ACC112 (cell line): ENCODE data around the gene DUSP2.

Experiments used
- H2AFZ ChIP-seq: fragments of 200-600 bp; sonication (generic); one replicate; pipeline ENCODE4 v1.6.0; 2017; ENCODE audit warnings: antibody characterized with exemption, low read length; ENCODE audit not compliant: unreplicated experiment
- H3K27ac ChIP-seq: fragments of 200-600 bp; sonication (generic); 2 replicates; pipeline ENCODE4 v1.5.1; 2014; ENCODE audit warnings: low read depth, mild to moderate bottlenecking, antibody characterized with exemption, low read length, moderate library complexity
- H3K27me3 ChIP-seq: fragments of 200-600 bp; sonication (generic); 2 replicates; pipeline ENCODE4 v1.6.1; 2014; ENCODE audit warnings: mild to moderate bottlenecking, antibody characterized with exemption, low read length, moderate library complexity, mixed read lengths; ENCODE audit not compliant: insufficient read depth
- H3K36me3 ChIP-seq: fragments of 200-600 bp; sonication (generic); 2 replicates; pipeline ENCODE4 v1.6.1; 2016; ENCODE audit warnings: mild to moderate bottlenecking, antibody characterized with exemption, low read length, moderate library complexity, mixed read lengths; ENCODE audit not compliant: insufficient read depth
- H3K4me1 ChIP-seq: fragments of 200-600 bp; sonication (generic); one replicate; pipeline ENCODE4 v1.6.1; 2016; ENCODE audit warnings: low read length, mixed read lengths; ENCODE audit not compliant: insufficient read depth, unreplicated experiment, control insufficient read depth
- H3K4me3 ChIP-seq: fragments of 200-600 bp; sonication (generic); 2 replicates; pipeline ENCODE4 v1.5.1; 2014; ENCODE audit warnings: mild to moderate bottlenecking, low read depth, low read length
- H3K79me2 ChIP-seq: fragments of 200-600 bp; sonication (generic); one replicate; pipeline ENCODE4 v1.6.0; 2016; ENCODE audit warnings: low read length; ENCODE audit not compliant: control insufficient read depth, unreplicated experiment, insufficient read depth

DUSP2 gene

GRCh38 chr2:96124406-96125265 lies 20.6 kb downstream of the DUSP2 start:
- H3K79me2 ChIP-seq = no peaks in the 10 kb centered on the region
- H3K27me3 ChIP-seq = peaks cover 54% of the 10 kb centered on the region
- no peaks in the 10 kb centered on the region for H3K36me3 ChIP-seq
- H3K4me1 ChIP-seq = peaks cover 7% of the 10 kb centered on the region
- no peak overlapping the region for H2AFZ ChIP-seq
- H3K4me3 ChIP-seq = no peak overlapping the region
- no peak overlapping the region for H3K27ac ChIP-seq

GRCh38 chr2:96123936-96124335 lies 21.3 kb downstream of the DUSP2 start:
- Histone ChIP-seq H3K79me2 (no peaks in the 10 kb centered on the region), H3K4me3 (no peak overlapping the region), H2AFZ (no peak overlapping the region), H3K27me3 (peaks cover 56% of the 10 kb centered on the region), H3K4me1 (peaks cover 7% of the 10 kb centered on the region), H3K27ac (no peak overlapping the region), H3K36me3 (no peaks in the 10 kb centered on the region)

- Histone ChIP-seq H3K27me3 (peaks cover 62% of the 10 kb centered on the region), H3K4me1 (peaks cover 7% of the 10 kb centered on the region), H3K27ac (no peak overlapping the region), H2AFZ (no peak overlapping the region), H3K79me2 (no peaks in the 10 kb centered on the region), H3K4me3 (no peak overlapping the region), H3K36me3 (no peaks in the 10 kb centered on the region)
Observed at GRCh38 chr2:96123290-96123689, 21.9 kb downstream of the DUSP2 start.

DNA sequence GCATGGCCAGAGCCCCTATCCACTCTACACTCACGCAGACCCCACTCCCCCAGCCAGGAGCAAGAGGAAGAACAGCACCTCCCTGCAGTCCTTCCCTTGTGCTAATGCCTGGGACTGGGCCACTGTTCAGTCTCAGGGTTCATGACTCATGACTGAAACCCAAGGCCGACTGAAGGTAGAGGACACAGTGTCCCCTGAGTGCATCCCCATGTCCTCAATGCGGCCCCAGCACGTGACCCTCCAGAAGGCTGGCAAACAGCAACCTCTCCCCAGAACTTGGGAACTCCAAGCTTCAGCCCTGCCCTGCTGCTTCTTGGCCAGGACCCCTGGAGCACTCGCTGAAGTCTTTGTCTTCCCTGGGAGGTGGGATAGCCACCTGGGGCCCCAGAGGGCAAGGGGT lies 22.8 kb downstream of the DUSP2 start:
- Histone ChIP-seq H3K79me2 (no peaks in the 10 kb centered on the region), H3K27ac (no peak overlapping the region), H3K36me3 (no peaks in the 10 kb centered on the region), H3K4me1 (peaks cover 7% of the 10 kb centered on the region), H3K4me3 (no peak overlapping the region), H3K27me3 (peaks cover 69% of the 10 kb centered on the region), H2AFZ (no peak overlapping the region)

GRCh38 chr2:96121414-96121813 lies 23.8 kb downstream of the DUSP2 start:
- Histone ChIP-seq H3K27me3 (peaks cover 66% of the 10 kb centered on the region), H3K4me3 (no peak overlapping the region), H2AFZ (no peak overlapping the region), H3K79me2 (no peaks in the 10 kb centered on the region), H3K36me3 (no peaks in the 10 kb centered on the region), H3K27ac (no peak overlapping the region), H3K4me1 (peaks cover 7% of the 10 kb centered on the region)

DNA sequence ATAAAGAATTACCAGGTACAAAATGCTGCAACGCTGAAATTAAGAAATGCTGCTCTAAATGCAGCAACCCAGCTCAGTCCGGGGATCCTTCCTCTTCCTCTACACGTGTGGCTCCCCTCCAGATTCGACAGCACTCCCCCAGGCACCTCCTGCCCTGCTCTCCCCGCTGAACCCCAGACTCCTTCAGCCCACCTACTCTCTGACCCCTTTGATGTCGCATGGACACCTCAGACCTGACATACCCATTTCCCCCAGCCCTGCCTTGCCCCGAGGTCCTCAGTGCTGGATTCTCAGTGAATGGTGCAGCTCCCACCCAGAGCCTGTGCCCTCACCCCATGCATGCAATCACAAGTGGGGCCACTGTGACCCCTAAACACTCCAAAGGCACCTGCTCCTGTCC lies 24.2 kb downstream of the DUSP2 start:
- Histone ChIP-seq H3K79me2 (no peaks in the 10 kb centered on the region), H3K36me3 (no peaks in the 10 kb centered on the region), H3K4me3 (no peak overlapping the region), H3K4me1 (peaks cover 7% of the 10 kb centered on the region), H3K27ac (no peak overlapping the region), H2AFZ (no peak overlapping the region), H3K27me3 (peaks cover 66% of the 10 kb centered on the region)

DNA sequence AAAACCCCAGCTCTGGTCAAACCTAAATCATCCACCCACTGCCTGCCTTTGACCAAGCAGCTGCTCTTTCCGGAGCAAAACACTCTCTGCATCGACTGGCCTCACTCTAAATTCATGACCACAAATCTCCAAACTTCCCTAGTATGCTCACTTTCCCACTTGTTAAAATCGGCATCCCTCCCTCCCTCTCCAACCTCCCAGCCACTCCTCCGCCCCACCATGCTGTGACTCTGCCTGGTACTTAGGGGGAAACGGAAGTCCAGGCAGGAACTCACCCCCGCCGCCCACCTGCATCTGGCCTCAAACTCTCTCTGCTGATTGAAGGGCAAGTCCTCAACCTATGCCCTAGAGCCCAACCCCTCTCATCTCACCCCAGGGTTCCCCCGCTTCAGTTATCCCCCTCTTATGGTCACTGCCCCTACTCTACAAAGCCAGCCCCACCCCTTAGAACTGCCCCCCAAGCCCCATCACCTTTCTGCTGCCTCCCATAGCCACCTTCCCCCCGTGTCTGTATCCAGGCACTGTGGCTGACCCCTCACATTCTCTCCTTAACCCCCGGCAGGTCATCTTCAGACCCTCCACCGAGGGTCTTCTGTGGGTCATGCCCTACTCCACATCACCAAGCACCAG lies 25.0 kb downstream of the DUSP2 start:
- Histone ChIP-seq H3K27me3 (peaks cover 66% of the 10 kb centered on the region), H3K27ac (no peak overlapping the region), H3K4me3 (no peak overlapping the region), H2AFZ (no peak overlapping the region), H3K4me1 (peaks cover 7% of the 10 kb centered on the region), H3K36me3 (no peaks in the 10 kb centered on the region), H3K79me2 (no peaks in the 10 kb centered on the region)

GRCh38 chr2:96119389-96119751 lies 25.9 kb downstream of the DUSP2 start:
- Histone ChIP-seq H3K36me3 (no peaks in the 10 kb centered on the region), H3K27ac (no peak overlapping the region), H3K4me3 (no peak overlapping the region), H3K27me3 (peaks cover 65% of the 10 kb centered on the region), H3K79me2 (no peaks in the 10 kb centered on the region), H3K4me1 (peaks cover 7% of the 10 kb centered on the region), H2AFZ (no peak overlapping the region)

GRCh38 chr2:96118698-96119388 lies 26.4 kb downstream of the DUSP2 start:
- H3K4me1 ChIP-seq = peaks cover 7% of the 10 kb centered on the region
- H3K4me3 ChIP-seq = no peak overlapping the region
- H3K79me2 ChIP-seq = no peaks in the 10 kb centered on the region
- no peak overlapping the region for H2AFZ ChIP-seq
- H3K36me3 ChIP-seq = no peaks in the 10 kb centered on the region
- peaks cover 65% of the 10 kb centered on the region for H3K27me3 ChIP-seq
- no peak overlapping the region for H3K27ac ChIP-seq

DNA sequence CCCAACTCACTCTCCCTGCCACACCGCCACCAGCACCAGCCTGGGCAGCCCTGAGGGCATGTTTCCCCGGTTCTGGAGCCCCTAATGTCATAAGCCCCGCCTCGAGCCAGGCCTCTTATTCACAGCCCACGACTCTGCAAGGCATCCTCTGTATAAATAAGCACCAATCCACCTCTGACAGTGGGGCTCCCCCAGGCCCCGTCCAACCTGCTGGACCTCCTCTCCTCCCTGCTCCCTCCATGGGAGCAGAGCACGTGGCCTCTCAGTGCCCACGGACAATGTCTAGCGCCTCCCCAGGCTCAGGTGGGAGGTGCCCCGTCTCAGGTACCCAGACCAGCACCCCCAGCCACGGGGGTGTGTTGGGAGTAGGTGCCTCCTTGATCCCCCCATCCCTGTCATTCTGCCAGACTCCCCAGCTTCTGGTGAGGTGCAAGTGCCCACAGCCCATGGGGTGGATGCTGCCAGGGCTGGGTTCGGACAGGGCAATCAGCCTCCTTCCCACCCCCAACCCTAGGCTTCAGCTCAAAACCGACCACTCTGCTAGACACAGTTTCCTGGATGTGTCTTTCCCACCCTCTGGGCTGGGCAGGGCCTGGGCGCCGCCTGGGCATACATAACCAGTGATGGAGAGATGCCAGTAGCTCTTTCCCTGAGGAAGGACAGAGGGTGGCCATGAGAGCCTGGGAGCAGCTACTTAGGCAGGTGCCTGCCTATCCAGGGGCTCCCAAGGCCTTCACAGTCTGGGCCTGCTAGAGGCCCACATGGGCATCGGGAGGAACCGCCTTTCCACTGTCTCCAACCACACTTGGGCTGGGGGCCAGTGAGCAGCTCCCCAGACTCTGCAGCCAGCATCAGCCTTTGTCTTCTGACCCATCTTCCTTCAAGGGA lies 27.3 kb downstream of the DUSP2 start:
- no peak overlapping the region; the same call in 1 of the 2 replicates for H3K4me3 ChIP-seq
- H3K27me3 ChIP-seq = peaks cover 65% of the 10 kb centered on the region
- peaks cover 7% of the 10 kb centered on the region for H3K4me1 ChIP-seq
- H3K79me2 ChIP-seq = no peaks in the 10 kb centered on the region
- no peak overlapping the region for H2AFZ ChIP-seq
- H3K27ac ChIP-seq = no peak overlapping the region
- H3K36me3 ChIP-seq = no peaks in the 10 kb centered on the region
